HG03045 (cell line): ENCODE results near the gene LAMTOR4.
"Not testable (repeated sequence)": the region's sequence is repeated elsewhere in the genome, so short reads cannot be mapped to it uniquely, and the experiment has no call there.

Source experiments
- ATAC-seq: cut with Tn5 transposase; IDR thresholded peaks from one replicate; pipeline ENCODE4 v1.9.1; 2021; ENCODE audit warnings: mild to moderate bottlenecking, moderate library complexity; ENCODE audit not compliant: unreplicated experiment

Gene LAMTOR4

DNA sequence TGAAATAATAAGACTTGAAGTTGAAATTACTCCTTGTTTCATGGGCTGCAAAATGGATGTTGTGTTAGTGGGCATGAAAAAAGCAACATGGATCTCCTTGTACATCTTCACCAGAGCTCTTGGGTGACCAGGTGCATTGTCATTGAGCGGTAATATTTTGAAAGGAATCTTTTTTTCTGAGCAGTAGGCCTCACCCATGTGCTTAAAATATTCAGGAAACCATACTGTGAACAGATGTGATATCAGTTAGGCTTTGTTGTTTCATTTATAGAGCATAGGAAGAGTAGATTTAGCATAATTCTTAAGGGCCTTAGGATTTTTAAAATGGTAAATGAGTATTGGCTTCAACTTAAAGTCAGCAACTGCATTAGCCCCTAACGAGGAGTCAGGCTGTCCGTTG is 44.3 kb downstream of the LAMTOR4 start:
- ATAC-seq, result no peak

DNA sequence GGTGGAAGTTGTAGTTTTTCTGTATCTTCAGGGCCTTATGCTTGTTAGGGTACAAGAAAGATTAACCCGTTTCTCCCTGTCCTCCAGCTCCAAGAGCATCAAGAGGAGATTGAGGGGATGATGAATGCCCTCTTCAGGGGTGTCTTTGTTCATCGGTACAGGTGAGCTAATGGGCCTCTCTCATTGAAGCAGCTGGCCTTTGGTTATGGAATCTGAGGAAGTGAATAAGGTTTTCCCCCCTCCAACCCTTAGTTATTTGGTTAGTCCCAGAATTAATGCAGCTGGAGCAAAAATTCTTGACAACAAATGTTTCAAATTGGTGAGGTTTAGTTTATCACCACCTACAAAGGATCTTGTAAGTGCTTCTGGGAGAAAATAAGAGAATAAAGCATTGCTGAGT is 46.5 kb downstream of the LAMTOR4 start:
- ATAC-seq, result no peak

DNA sequence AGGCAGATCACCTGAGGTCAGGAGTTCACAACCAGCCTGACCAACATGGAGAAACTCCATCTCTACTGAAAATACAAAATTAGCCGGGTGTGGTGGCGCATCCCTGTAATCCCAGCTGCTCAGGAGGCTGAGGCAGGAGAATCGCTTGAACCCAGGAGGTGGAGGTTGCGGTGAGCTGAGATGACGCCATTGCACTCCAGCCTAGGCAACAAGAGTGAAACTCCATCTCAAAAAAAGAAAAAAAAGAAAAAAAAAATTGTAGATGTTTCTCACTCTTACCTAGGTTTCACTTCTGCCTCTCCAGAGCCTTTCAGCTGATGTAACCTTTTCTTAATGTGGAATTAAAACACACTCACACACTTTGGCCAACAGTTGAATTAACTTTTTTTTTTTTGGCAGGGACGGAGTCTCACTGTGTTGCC is 47.2 kb downstream of the LAMTOR4 start:
- not testable (repeated sequence) for ATAC-seq

DNA sequence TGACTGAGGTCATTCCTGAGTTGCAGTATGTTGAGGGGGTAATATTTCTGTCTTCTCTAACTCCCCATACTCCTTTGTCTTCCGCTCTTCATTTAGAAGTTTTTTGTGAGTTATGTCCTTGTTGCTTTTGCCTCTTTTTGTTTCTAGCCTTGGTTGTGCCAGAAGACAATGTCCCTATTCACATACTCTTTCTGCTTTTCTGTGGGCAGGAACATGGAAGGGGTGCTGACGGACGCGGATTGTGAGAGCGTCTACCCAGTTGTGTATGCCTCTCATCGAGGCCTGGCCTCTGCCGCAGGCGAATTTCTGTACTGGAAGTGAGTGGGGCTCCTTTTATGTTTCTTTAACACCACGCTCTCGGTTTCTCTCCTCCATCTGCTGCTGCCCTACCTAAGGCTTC is 49.5 kb downstream of the LAMTOR4 start:
- ATAC-seq, result no peak

DNA sequence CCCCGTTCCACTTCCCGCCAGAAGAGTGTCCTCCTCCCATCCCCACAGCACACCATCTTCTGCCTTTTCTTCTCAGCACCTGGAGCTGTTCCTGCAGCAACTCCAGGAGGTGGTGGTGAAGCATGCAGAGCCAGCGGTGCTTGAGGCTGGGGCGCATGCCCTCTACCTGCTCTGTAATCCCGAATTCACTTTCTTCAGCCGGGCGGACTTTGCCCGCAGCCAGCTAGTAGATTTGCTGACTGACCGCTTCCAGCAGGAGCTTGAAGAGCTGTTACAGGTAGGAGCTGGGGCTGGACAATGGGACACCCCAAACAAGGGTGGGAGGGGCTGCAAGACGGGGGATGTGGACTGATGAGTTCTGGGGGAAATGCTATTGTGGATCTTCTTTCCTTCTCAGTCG is 52.0 kb downstream of the LAMTOR4 start:
- no peak for ATAC-seq
